IMR-90 (cell line): ENCODE data around the gene ABCA3. TPM values are rescaled to one million over a fixed set of nuclear protein-coding genes. Genes with fewer than 3 reads are reported as not detected.

Experiments used
- ATAC-seq: fragments of 200-7000 bp; cut with Tn5 transposase; 2 replicates; pipeline ENCODE4 v1.9.1; 2020; ENCODE audit warnings: low read depth, mild to moderate bottlenecking, moderate library complexity
- BruUV-seq: library from RNA; stranded (reverse); fragments of 400-500 nt; replicated peaks from 2 replicates; lab custom pipeline; 2021; lab: Mats Ljungman, UMichigan
- CTCF ChIA-PET: fragments of 300-600 bp; formaldehyde crosslinking; extraction: SDS; loops from one replicate; lab custom pipeline; 2021; ENCODE audit warnings: antibody characterized with exemption; lab: Yijun Ruan, JAX
- POLR2A ChIA-PET: fragments of 300-600 bp; sonication (Branson Sonifier 250); formaldehyde crosslinking; loops from one replicate; lab custom pipeline; 2022; ENCODE audit warnings: antibody characterized with exemption; ENCODE audit not compliant: unreplicated experiment; lab: Charles Lee
- DNase-seq: peaks from one replicate; pipeline ENCODE4 v3.0.0; 2013
- H2AFZ ChIP-seq: replicated peaks from 2 replicates; pipeline ENCODE3; 2013; ENCODE audit warnings: low read length, mild to moderate bottlenecking; ENCODE audit not compliant: poor library complexity
- H2AK5ac ChIP-seq: 2 replicates; pipeline ENCODE4 v1.6.1; 2013; ENCODE audit warnings: low read depth, low read length, inconsistent platforms
- H2AK9ac ChIP-seq: replicated peaks from 2 replicates; pipeline ENCODE3; 2013; ENCODE audit warnings: mild to moderate bottlenecking, low read depth, low read length, moderate library complexity; ENCODE audit not compliant: poor library complexity
- H2BK120ac ChIP-seq: 2 replicates; pipeline ENCODE4 v1.6.1; 2013; ENCODE audit warnings: low read depth, low read length, inconsistent platforms
- H2BK15ac ChIP-seq: 3 replicates; pipeline ENCODE4 v1.6.1; 2013; ENCODE audit warnings: low read depth, low read length, inconsistent platforms
- H2BK20ac ChIP-seq: 2 replicates; pipeline ENCODE4 v1.6.1; 2013; ENCODE audit warnings: low read depth, mild to moderate bottlenecking, inconsistent platforms, low read length, moderate library complexity
- H2BK5ac ChIP-seq: 2 replicates; pipeline ENCODE4 v1.6.1; 2013; ENCODE audit warnings: mild to moderate bottlenecking, low read depth, low read length, inconsistent platforms; ENCODE audit not compliant: poor library complexity, severe bottlenecking
- H3K14ac ChIP-seq: replicated peaks from 2 replicates; pipeline ENCODE4 v1.6.1; 2013; ENCODE audit warnings: low read depth, low read length, inconsistent platforms
- H3K18ac ChIP-seq: 2 replicates; pipeline ENCODE4 v1.6.1; 2013; ENCODE audit warnings: low read depth, low read length, control low read depth
- H3K23ac ChIP-seq: 2 replicates; pipeline ENCODE4 v1.6.1; 2013; ENCODE audit warnings: low read depth, low read length, inconsistent platforms
- H3K27ac ChIP-seq: 2 replicates; pipeline ENCODE4 v1.5.1; 2013; ENCODE audit warnings: mild to moderate bottlenecking, control low read depth, low read length; ENCODE audit not compliant: insufficient read depth
- H3K27me3 ChIP-seq: 2 replicates; pipeline ENCODE4 v1.6.1; 2013; ENCODE audit warnings: low read length; ENCODE audit not compliant: control insufficient read depth, insufficient read depth
- H3K36me3 ChIP-seq: 2 replicates; pipeline ENCODE4 v1.6.1; 2013; ENCODE audit warnings: low read length, mixed read lengths; ENCODE audit not compliant: control insufficient read depth, insufficient read depth
- H3K4ac ChIP-seq: 2 replicates; pipeline ENCODE4 v1.6.1; 2013; ENCODE audit warnings: low read depth, low read length, inconsistent platforms
- H3K4me1 ChIP-seq: 2 replicates; pipeline ENCODE4 v1.6.1; 2013; ENCODE audit warnings: low read length, mixed read lengths; ENCODE audit not compliant: control insufficient read depth, insufficient read depth
- H3K4me2 ChIP-seq: 2 replicates; pipeline ENCODE4 v1.6.1; 2013; ENCODE audit warnings: low read depth, mild to moderate bottlenecking, control low read depth, low read length, moderate library complexity
- H3K4me3 ChIP-seq: 2 replicates; pipeline ENCODE4 v1.5.1; 2013; ENCODE audit warnings: low read depth, mild to moderate bottlenecking, control low read depth, low read length, moderate library complexity; ENCODE audit not compliant: insufficient read depth
- H3K56ac ChIP-seq: 2 replicates; pipeline ENCODE4 v1.6.1; 2013; ENCODE audit warnings: low read length, inconsistent platforms; ENCODE audit not compliant: insufficient read depth; ENCODE audit errors: extremely low read depth
- H3K79me1 ChIP-seq, 2 experiments: 2 replicates each; pipeline ENCODE4 v1.6.1; 2013; ENCODE audit warnings: low read length in 2 of 2, inconsistent platforms in 1 of 2, low read depth in 1 of 2
- H3K9ac ChIP-seq: 2 replicates; pipeline ENCODE4 v1.6.1; 2013; ENCODE audit warnings: low read depth, low read length, control low read depth
- H3K9me1 ChIP-seq: 2 replicates; pipeline ENCODE4 v1.6.1; 2013; ENCODE audit warnings: low read length, inconsistent platforms; ENCODE audit not compliant: insufficient read depth
- H3K9me3 ChIP-seq: 2 replicates; pipeline ENCODE4 v1.6.1; 2013; ENCODE audit warnings: low read length; ENCODE audit not compliant: control insufficient read depth, insufficient read depth
- H4K20me1 ChIP-seq: 2 replicates; pipeline ENCODE4 v1.6.1; 2013; ENCODE audit warnings: low read length, inconsistent platforms; ENCODE audit not compliant: insufficient read depth
- H4K5ac ChIP-seq: 2 replicates; pipeline ENCODE4 v1.6.1; 2013; ENCODE audit warnings: mild to moderate bottlenecking, low read depth, low read length, control low read depth
- H4K8ac ChIP-seq, 2 experiments: 2 replicates each; pipeline ENCODE4 v1.6.1; 2013; ENCODE audit warnings: low read depth in 2 of 2, low read length in 2 of 2, control low read depth in 1 of 2, inconsistent platforms in 1 of 2
- H4K91ac ChIP-seq: 2 replicates; pipeline ENCODE4 v1.6.1; 2013; ENCODE audit warnings: low read depth, low read length, inconsistent platforms; ENCODE audit not compliant: insufficient read depth
- CHD1 ChIP-seq: IDR thresholded peaks from 2 replicates; pipeline ENCODE4 v1.6.1; 2012; ENCODE audit warnings: low read depth, low read length, improper control_type of control experiment
- FOS ChIP-seq: fragments of 150-350 bp; IDR thresholded peaks from 2 replicates; pipeline ENCODE4 v1.6.1; 2016; ENCODE audit warnings: low read depth, low read length
- MAFK ChIP-seq: IDR thresholded peaks from 2 replicates; pipeline ENCODE4 v1.6.1; 2012; ENCODE audit warnings: low read depth, low read length, improper control_type of control experiment
- MAZ ChIP-seq: IDR thresholded peaks from 2 replicates; pipeline ENCODE4 v1.6.1; 2012; ENCODE audit warnings: low read depth, mild to moderate bottlenecking, low read length, improper control_type of control experiment, moderate library complexity, borderline replicate concordance
- POLR2A ChIP-seq: IDR thresholded peaks from 2 replicates; pipeline ENCODE4 v1.6.1; 2012; ENCODE audit warnings: mild to moderate bottlenecking, low read depth, low read length
- RAD21 ChIP-seq: IDR thresholded peaks from 2 replicates; pipeline ENCODE4 v1.6.1; 2012; ENCODE audit warnings: low read length, improper control_type of control experiment
- RFX5 ChIP-seq: IDR thresholded peaks from 2 replicates; pipeline ENCODE4 v1.8.0; 2012; ENCODE audit warnings: low read depth, mild to moderate bottlenecking, low read length, moderate library complexity
- SMC3 ChIP-seq: fragments of 150-350 bp; IDR thresholded peaks from 2 replicates; pipeline ENCODE4 v1.6.1; 2016; ENCODE audit warnings: low read depth, mild to moderate bottlenecking, antibody characterized with exemption, low read length, moderate library complexity
- USF2 ChIP-seq: fragments of 150-350 bp; IDR thresholded peaks from 2 replicates; pipeline ENCODE4 v1.6.1; 2017; ENCODE audit warnings: mild to moderate bottlenecking, antibody characterized with exemption, low read length, low read depth
- WGBS, 2 experiments: methylation state at CpG; one replicate each; pipeline versions ENCODE4 v1.1.5 to v1.1.7; 2013; ENCODE audit warnings: missing lambda C conversion rate in 2 of 2; ENCODE audit not compliant: insufficient read length in 1 of 2; ENCODE audit errors: extremely low coverage in 2 of 2; 5-methylcytosine and 5-hydroxymethylcytosine counted together
- dilution Hi-C: fragments of 300-500 bp; cut with HindIII; formaldehyde crosslinking; loops from one replicate; pipeline ENCODE4 v1.14.3; 2018; ENCODE audit warnings: low sequenced_read_pairs; ENCODE audit not compliant: unreplicated experiment
- in situ Hi-C: fragments of 300-500 bp; cut with MboI; formaldehyde crosslinking; loops from 3 replicates; pipeline ENCODE4 v1.14.3; 2019; ENCODE audit warnings: low sequenced_read_pairs, inconsistent platforms, mixed read lengths
- intact Hi-C: fragments of 100-400 bp; cut with micrococcal nuclease; formaldehyde crosslinking; loops from 2 replicates; pipeline ENCODE4 v1.10.0; 2022
- polyA plus RNA-seq, 3 experiments: library from polyadenylated mRNA; depleted of rRNA; stranded (reverse); fragments of >200 nt; gene quantifications; 2 replicates each; pipeline ENCODE4 v1.2.3, GENCODE V29; 2012; ENCODE audit warnings: low replicate concordance in 1 of 3
- total RNA-seq: library from RNA; depleted of rRNA; stranded (reverse); fragments of >200 nt; gene quantifications from 2 replicates; pipeline ENCODE4 v1.2.3, GENCODE V29; 2012
- TF ChIP-seq, protein P1 (sequence below): conservative IDR thresholded peaks from 2 replicates; pipeline ENCODE4 v1.5.1; 2012; ENCODE audit warnings: mild to moderate bottlenecking, low read depth, low read length, improper control_type of control experiment

Gene ABCA3
- total and polyA plus RNA-seq, 2 of the 4 experiments (the other 2 are of a cell fraction) = 0.18 to 0.22 TPM

GRCh38 chr16:2317231-2318020 is 23.1 kb downstream of the ABCA3 start:
- H4K20me1 ChIP-seq = no peaks in the 10 kb centered on the region
- H3K9me1 ChIP-seq = no peaks in the 10 kb centered on the region
- POLR2A ChIA-PET = no interaction called here
- no peak overlapping the region for H3K23ac ChIP-seq
- no peak overlapping the region for H2AK9ac ChIP-seq
- no peak overlapping the region for H2BK20ac ChIP-seq
- peaks cover 17% of the 10 kb centered on the region for H3K27me3 ChIP-seq
- dilution Hi-C loops (no loop called here), intact Hi-C loops (no loop called here), in situ Hi-C loops (no loop called here)
- no peak overlapping the region for H4K8ac ChIP-seq
- H3K18ac ChIP-seq = no peak overlapping the region
- H3K4ac ChIP-seq = no peak overlapping the region
- DNase-seq = no peak
- H3K36me3 ChIP-seq = no peaks in the 10 kb centered on the region
- H3K56ac ChIP-seq = no peak overlapping the region
- TF ChIP-seq MAZ (no peak), RAD21 (no peak), USF2 (no peak), FOS (no peak), CHD1 (no peak), POLR2A (no peak), MAFK (no peak), SMC3 (no peak), RFX5 (no peak)
- TF ChIP-seq, protein P1, sequence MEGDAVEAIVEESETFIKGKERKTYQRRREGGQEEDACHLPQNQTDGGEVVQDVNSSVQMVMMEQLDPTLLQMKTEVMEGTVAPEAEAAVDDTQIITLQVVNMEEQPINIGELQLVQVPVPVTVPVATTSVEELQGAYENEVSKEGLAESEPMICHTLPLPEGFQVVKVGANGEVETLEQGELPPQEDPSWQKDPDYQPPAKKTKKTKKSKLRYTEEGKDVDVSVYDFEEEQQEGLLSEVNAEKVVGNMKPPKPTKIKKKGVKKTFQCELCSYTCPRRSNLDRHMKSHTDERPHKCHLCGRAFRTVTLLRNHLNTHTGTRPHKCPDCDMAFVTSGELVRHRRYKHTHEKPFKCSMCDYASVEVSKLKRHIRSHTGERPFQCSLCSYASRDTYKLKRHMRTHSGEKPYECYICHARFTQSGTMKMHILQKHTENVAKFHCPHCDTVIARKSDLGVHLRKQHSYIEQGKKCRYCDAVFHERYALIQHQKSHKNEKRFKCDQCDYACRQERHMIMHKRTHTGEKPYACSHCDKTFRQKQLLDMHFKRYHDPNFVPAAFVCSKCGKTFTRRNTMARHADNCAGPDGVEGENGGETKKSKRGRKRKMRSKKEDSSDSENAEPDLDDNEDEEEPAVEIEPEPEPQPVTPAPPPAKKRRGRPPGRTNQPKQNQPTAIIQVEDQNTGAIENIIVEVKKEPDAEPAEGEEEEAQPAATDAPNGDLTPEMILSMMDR = no peak
- H2BK15ac ChIP-seq = no peak overlapping the region
- H2BK120ac ChIP-seq = no peak overlapping the region
- H3K14ac ChIP-seq = no peak overlapping the region
- H3K9me3 ChIP-seq = no peaks in the 10 kb centered on the region
- BruUV-seq = no TSS peak
- CTCF ChIA-PET = no interaction called here
- no peak overlapping the region for H2BK5ac ChIP-seq
- H2AFZ ChIP-seq = peak overlapping the region; percentile 33
- whole genome bisulfite sequencing, 2 experiments = 69% methylated on average over 15 of the region's 26 CpGs; no CpG with 5 or more reads in 1 of the 2 experiments
- H3K9ac ChIP-seq = no peak overlapping the region
- H3K4me3 ChIP-seq = no peak overlapping the region
- H4K5ac ChIP-seq = no peak overlapping the region
- H3K79me1 ChIP-seq = no peaks in the 10 kb centered on the region
- H2AK5ac ChIP-seq = no peak overlapping the region
- no peak overlapping the region for H3K27ac ChIP-seq
- no peak for ATAC-seq
- H3K4me2 ChIP-seq = no peak overlapping the region
- H4K91ac ChIP-seq = no peak overlapping the region
- no peaks in the 10 kb centered on the region for H3K4me1 ChIP-seq
